Measurements from ENCODE around the gene TMEM119.

DNA sequence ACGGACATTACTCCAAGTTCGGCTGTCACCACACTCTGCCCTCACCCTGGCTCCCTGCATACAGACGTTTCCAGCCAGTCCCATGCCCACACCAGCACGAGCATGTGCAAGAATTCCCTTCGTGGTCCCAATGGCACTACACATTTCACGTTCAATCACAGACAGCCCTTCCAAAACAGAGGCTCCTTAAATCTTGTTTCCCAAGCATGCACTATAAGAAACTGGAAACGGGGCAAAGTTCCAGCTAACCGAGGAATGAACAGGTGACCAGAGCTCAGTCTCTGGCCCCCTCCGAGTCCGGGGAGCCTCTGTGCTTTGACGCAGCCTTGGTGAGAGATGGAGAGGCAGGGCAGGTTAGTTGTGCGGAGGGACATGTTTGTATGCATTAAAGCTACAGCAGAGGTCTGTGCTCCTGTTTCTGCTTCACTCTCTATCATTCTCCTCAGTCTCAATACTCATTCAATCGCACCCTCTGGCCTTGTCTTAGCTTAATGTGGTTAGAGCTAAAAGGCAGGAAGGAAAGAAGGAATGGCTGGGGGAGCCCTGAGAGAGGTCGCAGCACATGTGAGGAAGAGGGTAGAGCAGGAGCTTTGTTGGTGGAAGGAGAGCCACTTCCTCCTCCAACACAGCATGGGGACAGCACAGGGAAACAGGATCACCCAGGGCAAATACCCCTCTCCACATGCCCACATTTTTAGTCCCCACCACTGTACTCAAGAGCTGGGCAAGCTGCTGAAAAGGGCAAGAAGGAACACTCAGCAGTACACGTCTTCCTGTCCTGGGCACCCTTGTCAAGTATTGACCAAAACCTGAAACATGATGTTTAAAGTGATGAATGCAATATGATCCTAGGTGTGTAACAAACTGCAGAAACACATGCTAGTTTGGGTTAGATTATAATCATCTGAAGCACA is 48.1 kb upstream of the TMEM119 start:
- TF ChIP-seq POLR2A (IDR thresholded peaks at IDR 0.05) (no peak), EP300 (IDR thresholded peaks at IDR 0.05) (no peak)
